Measurements from ENCODE around the gene LDLRAP1.
A peak's percentile ranks its signal among the peaks of the same experiment; 100 is the strongest.

The LDLRAP1 gene

DNA sequence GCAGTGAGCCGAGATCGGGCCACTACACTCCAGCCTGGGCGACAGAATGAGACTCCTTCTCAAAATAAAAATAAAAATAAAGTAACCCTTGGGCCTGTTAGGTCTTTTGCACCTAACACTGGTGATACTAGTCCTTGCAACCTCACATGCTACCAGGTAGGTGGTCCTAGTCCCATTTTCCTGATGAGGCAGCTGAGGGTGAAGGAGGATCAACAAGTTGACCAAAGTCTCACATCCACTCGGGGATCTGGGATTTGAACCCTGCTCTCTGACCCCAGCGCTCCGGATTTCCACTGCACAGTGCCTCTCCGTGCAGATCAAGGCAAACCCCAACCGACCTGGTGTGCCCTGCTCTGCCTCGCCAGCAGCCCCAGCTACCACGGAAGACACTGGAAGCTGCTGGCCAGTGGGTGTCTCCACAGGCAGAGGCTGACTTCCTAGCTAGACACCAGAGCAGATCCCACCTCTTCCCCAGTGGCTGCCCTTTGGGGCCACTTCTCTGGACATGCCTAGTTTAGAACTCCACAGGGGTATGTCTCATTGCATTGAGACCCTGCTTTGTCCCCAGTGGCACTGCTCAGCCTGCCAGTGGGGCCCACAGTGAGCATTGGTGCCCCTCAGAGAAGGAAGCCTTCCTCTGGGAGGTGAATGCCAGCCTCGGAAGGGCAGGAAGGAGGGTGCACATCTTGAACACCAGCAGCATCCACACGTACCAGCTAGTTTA, 27.6 kb downstream of the LDLRAP1 start:
- no peak overlapping the region for H3K4me2 ChIP-seq (ENCODE audit: low read length)
- H4K5ac ChIP-seq (ENCODE audit: low read length) = no peak overlapping the region
- no peak for DNase-seq

DNA sequence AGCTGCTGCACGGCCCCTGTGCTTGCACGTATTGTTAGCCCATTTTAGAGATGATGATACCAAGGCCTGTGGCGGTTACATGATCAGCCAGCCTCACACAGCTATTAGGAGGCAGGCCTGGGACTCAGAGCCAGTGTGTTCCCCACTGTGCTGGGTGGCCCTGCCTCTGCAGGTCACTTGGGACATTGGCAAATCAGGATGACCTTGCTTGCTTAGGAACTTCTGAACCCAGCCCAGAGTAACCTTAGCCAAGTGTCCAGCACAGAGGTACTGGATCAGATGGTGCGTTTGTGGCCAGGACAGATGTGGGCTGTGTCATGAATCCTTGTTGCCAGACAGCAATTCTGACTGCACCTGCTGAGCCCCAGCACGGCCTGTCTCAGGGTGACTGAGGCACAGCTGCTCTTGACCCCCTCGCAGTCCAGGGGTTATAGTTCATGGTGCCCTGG, 28.1 kb downstream of the LDLRAP1 start:
- no peak overlapping the region for H2BK120ac ChIP-seq (ENCODE audit: low read depth, low read length)
- no peak overlapping the region for H3K9ac ChIP-seq (ENCODE audit: low read length)
- no peaks in the 10 kb centered on the region for H3K79me2 ChIP-seq (ENCODE audit: control insufficient read depth, insufficient read depth, low read length)
- no peak overlapping the region for H2BK15ac ChIP-seq (replicated peaks; ENCODE audit: low read depth)
- H3K27me3 ChIP-seq (ENCODE audit: insufficient read depth, low read length, poor library complexity) = no peaks in the 10 kb centered on the region
- no peak overlapping the region for H4K8ac ChIP-seq (ENCODE audit: low read depth, low read length)
- H3K4me2 ChIP-seq (ENCODE audit: low read length) = no peak overlapping the region
- H3K18ac ChIP-seq (ENCODE audit: low read length) = no peak overlapping the region
- no peak overlapping the region for H4K5ac ChIP-seq (ENCODE audit: low read length)
- no peak overlapping the region for H3K56ac ChIP-seq (ENCODE audit: low read length)
- no peaks in the 10 kb centered on the region for H3K36me3 ChIP-seq (ENCODE audit: control insufficient read depth, insufficient read depth, low read length)
- H2BK5ac ChIP-seq (ENCODE audit: low read length) = no peak overlapping the region
- H3K27ac ChIP-seq (ENCODE audit: low read depth, low read length) = no peak overlapping the region
- no peaks in the 10 kb centered on the region for H3K79me1 ChIP-seq (ENCODE audit: low read length)
- no CpG with 5 or more reads among the region's 6 CpGs for WGBS (ENCODE audit: extremely low coverage, insufficient coverage, low lambda C conversion rate)
- peaks cover 2% of the 10 kb centered on the region for H3K4me1 ChIP-seq (ENCODE audit: control insufficient read depth, low read depth, low read length)
- H2AK5ac ChIP-seq (ENCODE audit: low read length) = no peak overlapping the region
- H3K4me3 ChIP-seq (ENCODE audit: low read length) = no peak overlapping the region
- no peak overlapping the region for H3K4ac ChIP-seq (ENCODE audit: low read depth, low read length)
- no peak for DNase-seq
- H3K23ac ChIP-seq (ENCODE audit: low read length) = no peak overlapping the region

More for the DNA sequence above, 27.6 kb downstream of the LDLRAP1 start:
- peaks cover 2% of the 10 kb centered on the region for H3K4me1 ChIP-seq (ENCODE audit: control insufficient read depth, low read depth, low read length)
- H3K23ac ChIP-seq (ENCODE audit: low read length) = no peak overlapping the region
- no peak overlapping the region for H2AK5ac ChIP-seq (ENCODE audit: low read length)
- H3K18ac ChIP-seq (ENCODE audit: low read length) = no peak overlapping the region
- H3K27ac ChIP-seq (ENCODE audit: low read depth, low read length) = no peak overlapping the region
- H3K27me3 ChIP-seq (ENCODE audit: insufficient read depth, low read length, poor library complexity) = no peaks in the 10 kb centered on the region
- H3K36me3 ChIP-seq (ENCODE audit: control insufficient read depth, insufficient read depth, low read length) = no peaks in the 10 kb centered on the region
- no peak overlapping the region for H3K9ac ChIP-seq (ENCODE audit: low read length)
- no peak overlapping the region for H3K4ac ChIP-seq (ENCODE audit: low read depth, low read length)
- no peak overlapping the region for H2BK15ac ChIP-seq (replicated peaks; ENCODE audit: low read depth)
- WGBS (ENCODE audit: extremely low coverage, insufficient coverage, low lambda C conversion rate) = no CpG with 5 or more reads among the region's 12 CpGs
- H3K79me1 ChIP-seq (ENCODE audit: low read length) = no peaks in the 10 kb centered on the region
- no peak overlapping the region for H2BK5ac ChIP-seq (ENCODE audit: low read length)
- no peak overlapping the region for H2BK120ac ChIP-seq (ENCODE audit: low read depth, low read length)
- no peak overlapping the region for H3K56ac ChIP-seq (ENCODE audit: low read length)
- no peaks in the 10 kb centered on the region for H3K79me2 ChIP-seq (ENCODE audit: control insufficient read depth, insufficient read depth, low read length)
- no peak overlapping the region for H3K4me3 ChIP-seq (ENCODE audit: low read length)
- H4K8ac ChIP-seq (ENCODE audit: low read depth, low read length) = no peak overlapping the region

DNA sequence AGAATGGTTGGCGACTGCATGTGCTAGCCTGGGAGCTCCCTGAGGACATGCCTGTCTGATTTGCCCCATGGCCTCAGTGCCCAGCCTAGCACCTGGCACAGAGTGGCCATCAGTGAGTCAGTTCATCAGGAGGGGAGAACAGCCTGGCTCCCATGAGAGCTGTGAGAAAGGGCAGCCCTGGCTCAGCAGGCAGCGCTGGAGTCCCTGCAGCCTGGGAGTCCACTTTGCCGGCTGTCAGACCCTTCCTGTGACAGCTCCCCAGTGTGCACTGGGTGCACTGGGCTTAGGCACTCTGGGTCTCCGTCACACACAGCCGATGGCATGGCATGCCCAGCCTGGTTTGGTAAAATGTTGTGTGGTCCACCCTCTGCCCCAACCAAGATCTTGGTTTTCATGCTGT, 28.7 kb downstream of the LDLRAP1 start:
- Histone ChIP-seq H2BK15ac (replicated peaks; ENCODE audit: low read depth) (no peak overlapping the region), H3K27ac (ENCODE audit: low read depth, low read length) (no peak overlapping the region), H4K5ac (ENCODE audit: low read length) (no peak overlapping the region), H3K4me1 (ENCODE audit: control insufficient read depth, low read depth, low read length) (peaks cover 2% of the 10 kb centered on the region), H3K9ac (ENCODE audit: low read length) (no peak overlapping the region), H3K23ac (ENCODE audit: low read length) (no peak overlapping the region), H3K79me1 (ENCODE audit: low read length) (no peaks in the 10 kb centered on the region), H3K27me3 (ENCODE audit: insufficient read depth, low read length, poor library complexity) (no peaks in the 10 kb centered on the region), H3K4me3 (ENCODE audit: low read length) (no peak overlapping the region), H3K4ac (ENCODE audit: low read depth, low read length) (no peak overlapping the region), H3K56ac (ENCODE audit: low read length) (peak overlapping the region; percentile 25), H2BK120ac (ENCODE audit: low read depth, low read length) (no peak overlapping the region), H3K36me3 (ENCODE audit: control insufficient read depth, insufficient read depth, low read length) (no peaks in the 10 kb centered on the region), H2BK5ac (ENCODE audit: low read length) (no peak overlapping the region), H2AK5ac (ENCODE audit: low read length) (no peak overlapping the region), H3K4me2 (ENCODE audit: low read length) (no peak overlapping the region), H3K79me2 (ENCODE audit: control insufficient read depth, insufficient read depth, low read length) (no peaks in the 10 kb centered on the region), H3K18ac (ENCODE audit: low read length) (no peak overlapping the region), H4K8ac (ENCODE audit: low read depth, low read length) (no peak overlapping the region)
- no CpG with 5 or more reads among the region's 5 CpGs for WGBS (ENCODE audit: extremely low coverage, insufficient coverage, low lambda C conversion rate)
- no peak for DNase-seq

GRCh38 chr1:25572708-25573590, 29.5 kb downstream of the LDLRAP1 start:
- H3K56ac ChIP-seq (ENCODE audit: low read length) = no peak overlapping the region
- no peak overlapping the region for H4K5ac ChIP-seq (ENCODE audit: low read length)
- no peak overlapping the region for H2BK5ac ChIP-seq (ENCODE audit: low read length)
- no peak overlapping the region for H3K23ac ChIP-seq (ENCODE audit: low read length)
- no peak overlapping the region for H2AK5ac ChIP-seq (ENCODE audit: low read length)
- no peak overlapping the region for H3K9ac ChIP-seq (ENCODE audit: low read length)
- no peak overlapping the region for H3K4ac ChIP-seq (ENCODE audit: low read depth, low read length)
- peaks cover 2% of the 10 kb centered on the region for H3K4me1 ChIP-seq (ENCODE audit: control insufficient read depth, low read depth, low read length)
- no peaks in the 10 kb centered on the region for H3K79me1 ChIP-seq (ENCODE audit: low read length)
- H3K18ac ChIP-seq (ENCODE audit: low read length) = no peak overlapping the region
- no peaks in the 10 kb centered on the region for H3K36me3 ChIP-seq (ENCODE audit: control insufficient read depth, insufficient read depth, low read length)
- H3K27ac ChIP-seq (ENCODE audit: low read depth, low read length) = no peak overlapping the region
- no peaks in the 10 kb centered on the region for H3K27me3 ChIP-seq (ENCODE audit: insufficient read depth, low read length, poor library complexity)
- no peak overlapping the region for H2BK120ac ChIP-seq (ENCODE audit: low read depth, low read length)
- H3K4me3 ChIP-seq (ENCODE audit: low read length) = no peak overlapping the region
- no peak overlapping the region for H3K4me2 ChIP-seq (ENCODE audit: low read length)
- no peak overlapping the region for H2BK15ac ChIP-seq (replicated peaks; ENCODE audit: low read depth)
- WGBS (ENCODE audit: extremely low coverage, insufficient coverage, low lambda C conversion rate) = no CpG with 5 or more reads among the region's 18 CpGs
- no peaks in the 10 kb centered on the region for H3K79me2 ChIP-seq (ENCODE audit: control insufficient read depth, insufficient read depth, low read length)
- H4K8ac ChIP-seq (ENCODE audit: low read depth, low read length) = no peak overlapping the region
- peak; percentile 75 for DNase-seq

DNA sequence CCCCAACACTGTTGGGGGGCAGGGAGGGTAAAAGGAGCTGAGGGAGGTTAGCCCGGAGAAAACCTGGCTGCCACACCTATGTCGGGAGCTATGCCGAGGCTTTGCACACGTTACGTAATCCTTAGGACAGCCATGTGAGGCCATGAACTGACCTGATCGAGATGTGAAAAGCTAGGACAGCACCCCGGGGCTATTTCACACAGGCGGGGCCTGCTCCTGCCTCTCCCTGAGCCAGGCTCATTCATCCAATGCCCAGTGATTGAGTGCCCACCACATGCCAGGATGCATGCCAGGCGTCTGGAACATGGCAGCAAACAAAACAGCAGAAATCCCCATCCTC, 30.2 kb downstream of the LDLRAP1 start:
- Histone ChIP-seq H3K4ac (ENCODE audit: low read depth, low read length) (no peak overlapping the region), H3K27ac (ENCODE audit: low read depth, low read length) (no peak overlapping the region), H3K9ac (ENCODE audit: low read length) (no peak overlapping the region), H4K5ac (ENCODE audit: low read length) (no peak overlapping the region), H3K27me3 (ENCODE audit: insufficient read depth, low read length, poor library complexity) (no peaks in the 10 kb centered on the region), H2BK120ac (ENCODE audit: low read depth, low read length) (no peak overlapping the region), H3K4me2 (ENCODE audit: low read length) (no peak overlapping the region), H4K8ac (ENCODE audit: low read depth, low read length) (no peak overlapping the region), H3K23ac (ENCODE audit: low read length) (no peak overlapping the region), H3K56ac (ENCODE audit: low read length) (no peak overlapping the region), H3K79me1 (ENCODE audit: low read length) (no peaks in the 10 kb centered on the region), H2AK5ac (ENCODE audit: low read length) (no peak overlapping the region), H3K36me3 (ENCODE audit: control insufficient read depth, insufficient read depth, low read length) (no peaks in the 10 kb centered on the region), H2BK15ac (replicated peaks; ENCODE audit: low read depth) (no peak overlapping the region), H3K79me2 (ENCODE audit: control insufficient read depth, insufficient read depth, low read length) (no peaks in the 10 kb centered on the region), H3K4me1 (ENCODE audit: control insufficient read depth, low read depth, low read length) (peaks cover under 1% of the 10 kb centered on the region), H3K18ac (ENCODE audit: low read length) (no peak overlapping the region), H3K4me3 (ENCODE audit: low read length) (no peak overlapping the region), H2BK5ac (ENCODE audit: low read length) (no peak overlapping the region)
- WGBS (ENCODE audit: extremely low coverage, insufficient coverage, low lambda C conversion rate) = no CpG with 5 or more reads among the region's 9 CpGs
- DNase-seq = no peak

Data from mesendoderm (in vitro differentiated cells).